HCT116 (cell line): ENCODE measurements around the gene AOC1. TPM values are rescaled to one million over a fixed set of nuclear protein-coding genes. Genes with fewer than 3 reads are reported as not detected.

Experiments used
- ATAC-seq: fragments of 200-7000 bp; cut with Tn5 transposase; 2 replicates; pipeline ENCODE4 v1.9.1; 2020; ENCODE audit warnings: mild to moderate bottlenecking, moderate library complexity
- BruUV-seq: library from RNA; stranded (reverse); fragments of 400-500 nt; replicated peaks from 2 replicates; lab custom pipeline; 2021; lab: Mats Ljungman, UMichigan
- CTCF ChIA-PET: fragments of 300-600 bp; sonication (Branson Sonifier 250); formaldehyde crosslinking; loops from one replicate; lab custom pipeline; 2021; ENCODE audit warnings: antibody characterized with exemption; lab: Charles Lee
- POLR2A ChIA-PET: fragments of 300-600, 350-600 bp; sonication (Branson Sonifier 250); formaldehyde crosslinking; loops from one replicate; lab custom pipeline; 2021; ENCODE audit warnings: antibody characterized with exemption; lab: Charles Lee
- RAD21 ChIA-PET, 2 experiments: fragments of 300-600 bp; sonication (Branson Sonifier 250); formaldehyde crosslinking; loops; one replicate each; lab custom pipeline; 2023; ENCODE audit warnings: low total read pairs in 2 of 2; ENCODE audit not compliant: uncharacterized antibody in 2 of 2, unreplicated experiment in 2 of 2, low non-redundant PET in 1 of 2; lab: Charles Lee
- DNase-seq: peaks from one replicate; pipeline ENCODE4 v3.0.0-alpha.2; 2010; ENCODE audit warnings: low read depth, low spot score
- H2AFZ ChIP-seq: fragments of 200-600 bp; shearing (Covaris generic), sonication (generic); 2 replicates; pipeline ENCODE4 v1.6.1; 2017; ENCODE audit warnings: low read depth, mixed run types, mixed read lengths, antibody characterized with exemption, low read length; ENCODE audit not compliant: poor library complexity, severe bottlenecking
- H3K27ac ChIP-seq: 2 replicates; pipeline ENCODE4 v1.5.1; 2012; ENCODE audit warnings: low read depth, low read length
- H3K27me3 ChIP-seq: fragments of 200-600 bp; sonication (generic); 2 replicates; pipeline ENCODE4 v1.6.1; 2016; ENCODE audit warnings: mixed run types, low read length, mixed read lengths; ENCODE audit not compliant: insufficient read depth
- H3K36me3 ChIP-seq, 2 experiments: fragments of 200-500 bp in 1 of 2; fragments of 200-600 bp in 1 of 2; sonication (Bioruptor generic) in 1 of 2; sonication (generic) in 1 of 2; 2 replicates each; pipeline versions ENCODE4 v1.5.1 to v1.6.1; 2014 to 2016; ENCODE audit warnings: low read length in 2 of 2, inconsistent platforms in 1 of 2, mixed read lengths in 1 of 2, mixed run types in 1 of 2; ENCODE audit not compliant: insufficient read depth in 2 of 2, control insufficient read depth in 1 of 2
- H3K4me1 ChIP-seq, 2 experiments: fragments of 200-600 bp in 1 of 2; sonication (generic) in 1 of 2; 2 replicates each; pipeline versions ENCODE4 v1.5.1 to v1.6.1; 2012 to 2017; ENCODE audit warnings: low read length in 2 of 2, inconsistent platforms in 1 of 2, mild to moderate bottlenecking in 1 of 2, mixed read lengths in 1 of 2, mixed run types in 1 of 2, moderate library complexity in 1 of 2; ENCODE audit not compliant: insufficient read depth in 2 of 2, control insufficient read depth in 1 of 2
- H3K4me2 ChIP-seq: fragments of 200-600 bp; sonication (generic); 2 replicates; pipeline ENCODE4 v1.6.1; 2017; ENCODE audit warnings: mixed run types, low read length, mixed read lengths
- H3K4me3 ChIP-seq, 2 experiments: fragments of 200-600 bp in 1 of 2; sonication (generic) in 1 of 2; replicated peaks in 1 of 2; 2 replicates each; pipeline ENCODE4 v1.5.1; 2011 to 2016; ENCODE audit warnings: low read length in 2 of 2, control low read depth in 1 of 2, low read depth in 1 of 2, mild to moderate bottlenecking in 1 of 2, mixed read lengths in 1 of 2, mixed run types in 1 of 2
- H3K79me2 ChIP-seq: fragments of 200-600 bp; sonication (generic); 2 replicates; pipeline ENCODE4 v1.6.1; 2017; ENCODE audit warnings: mild to moderate bottlenecking, mixed run types, low read length, moderate library complexity, mixed read lengths; ENCODE audit not compliant: insufficient read depth
- H3K9ac ChIP-seq: fragments of 200-600 bp; sonication (generic); 2 replicates; pipeline ENCODE4 v1.6.1; 2016; ENCODE audit warnings: low read length, mixed read lengths
- H3K9me2 ChIP-seq: fragments of 200-600 bp; sonication (generic), shearing (Covaris generic); 2 replicates; pipeline ENCODE4 v1.6.1; 2017; ENCODE audit warnings: mixed run types, mild to moderate bottlenecking, moderate library complexity; ENCODE audit not compliant: insufficient read depth
- H3K9me3 ChIP-seq, 2 experiments: fragments of 200-500 bp in 1 of 2; fragments of 200-600 bp in 1 of 2; sonication (Bioruptor generic) in 1 of 2; sonication (generic) in 1 of 2; 2 replicates each; pipeline ENCODE4 v1.6.1; 2014 to 2017; ENCODE audit warnings: low read length in 2 of 2, mixed read lengths in 2 of 2, inconsistent platforms in 1 of 2, low read depth in 1 of 2, mild to moderate bottlenecking in 1 of 2, mixed run types in 1 of 2, moderate library complexity in 1 of 2; ENCODE audit not compliant: control insufficient read depth in 1 of 2, insufficient read depth in 1 of 2
- H4K20me1 ChIP-seq: fragments of 200-600 bp; sonication (generic), shearing (Covaris generic); 2 replicates; pipeline ENCODE4 v1.6.1; 2017; ENCODE audit warnings: mixed run types, mild to moderate bottlenecking, moderate library complexity; ENCODE audit not compliant: insufficient read depth
- EGR1 ChIP-seq: IDR thresholded peaks from 2 replicates; pipeline ENCODE4 v1.6.1; 2012; ENCODE audit warnings: low read depth
- EZH2phosphoT487 ChIP-seq: fragments of 200-600 bp; IDR thresholded peaks from 2 replicates; pipeline ENCODE4 v1.6.1; 2018; ENCODE audit warnings: antibody characterized with exemption, borderline replicate concordance
- FOSL1 ChIP-seq: IDR thresholded peaks from 2 replicates; pipeline ENCODE4 v1.6.1; 2012; ENCODE audit warnings: low read depth
- JUND ChIP-seq: IDR thresholded peaks from 2 replicates; pipeline ENCODE4 v1.6.1; 2012
- POLR2A ChIP-seq: IDR thresholded peaks from 2 replicates; pipeline ENCODE4 v1.7.0; 2011; ENCODE audit warnings: borderline replicate concordance; ENCODE audit not compliant: insufficient read depth, insufficient read length; ENCODE audit errors: extremely low read depth
- RAD21 ChIP-seq: IDR thresholded peaks from 2 replicates; pipeline ENCODE4 v1.6.1; 2012; ENCODE audit warnings: low read depth, mild to moderate bottlenecking
- SIN3A ChIP-seq: IDR thresholded peaks from 2 replicates; pipeline ENCODE4 v1.6.1; 2012; ENCODE audit warnings: low read depth
- SP1 ChIP-seq: IDR thresholded peaks from 2 replicates; pipeline ENCODE4 v1.6.1; 2012; ENCODE audit warnings: low read depth
- SRF ChIP-seq: IDR thresholded peaks from 2 replicates; pipeline ENCODE4 v1.6.1; 2012; ENCODE audit warnings: low read depth
- TCF7L2 ChIP-seq: IDR thresholded peaks from 2 replicates; pipeline ENCODE4 v1.7.0; 2011; ENCODE audit warnings: borderline replicate concordance, inconsistent platforms; ENCODE audit not compliant: insufficient read depth, insufficient read length; ENCODE audit errors: extremely low read depth
- ZFX ChIP-seq: fragments of 450-650 bp; IDR thresholded peaks from 2 replicates; pipeline ENCODE4 v1.6.1; 2017
- ZNF274 ChIP-seq: fragments of 200-500 bp; sonication (Bioruptor generic); IDR thresholded peaks from 2 replicates; pipeline ENCODE4 v1.6.1; 2014; ENCODE audit warnings: mild to moderate bottlenecking, low read depth, low read length, inconsistent platforms
- intact Hi-C: fragments of 100-400 bp; cut with micrococcal nuclease; formaldehyde crosslinking; loops from 2 replicates; pipeline ENCODE4 v1.10.0; 2022
- total RNA-seq: library from RNA; stranded (reverse); gene quantifications from one replicate; pipeline ENCODE4 v1.2.1, GENCODE V29; 2021; ENCODE audit not compliant: unreplicated experiment
- TF ChIP-seq, protein P1 (sequence below): IDR thresholded peaks from 2 replicates; pipeline ENCODE4 v1.6.1; 2012

The AOC1 gene
- total RNA-seq, 1 experiment from 2014 or later: 0.37 TPM

DNA sequence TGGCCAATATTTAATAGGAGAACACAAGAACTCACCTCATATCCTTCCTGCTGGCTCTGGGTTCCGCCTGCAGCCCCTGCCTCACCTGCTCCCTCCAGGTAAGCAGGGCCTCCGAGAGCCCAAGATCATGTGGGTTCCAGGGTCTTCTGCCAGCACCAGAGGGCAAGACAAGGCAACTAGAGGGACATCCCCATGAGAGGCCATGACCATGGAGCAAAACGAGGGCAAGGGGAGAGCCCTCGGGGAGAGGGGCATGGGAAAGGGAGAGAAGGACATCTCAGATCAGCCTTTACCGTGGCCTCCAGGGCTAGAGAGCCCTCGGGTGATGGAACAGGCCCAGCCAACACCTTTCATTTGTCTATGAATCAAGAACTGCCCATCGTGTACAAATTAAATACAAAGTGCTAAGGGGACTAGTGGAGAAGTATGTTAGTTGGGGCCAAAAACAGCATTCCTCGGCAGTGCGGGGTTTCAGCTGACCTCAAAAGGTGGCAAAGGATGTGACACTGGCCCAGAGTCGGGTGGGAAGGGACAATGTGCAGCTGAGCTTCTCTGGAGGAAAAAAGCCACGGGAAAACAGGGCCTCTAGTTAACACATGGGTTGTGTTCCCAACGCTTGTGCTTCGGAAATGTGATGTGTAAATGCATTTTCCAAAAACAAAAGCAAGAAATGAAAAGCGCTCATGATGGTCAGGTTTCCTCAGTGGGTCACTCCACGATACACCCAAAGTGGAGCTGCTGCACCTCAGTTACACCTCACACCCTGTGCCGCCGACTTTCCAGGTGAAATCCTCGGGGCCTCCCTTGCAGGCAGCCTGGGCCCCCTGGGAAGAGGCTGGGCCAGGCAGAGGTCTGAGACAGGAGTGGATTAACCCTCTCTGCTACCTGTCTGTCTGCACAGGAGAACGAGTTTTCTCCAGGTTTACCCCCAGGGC lies 2.0 kb downstream of the AOC1 start:
- DNase-seq (no peak), ATAC-seq (no peak)
- Histone ChIP-seq H3K36me3 (no peaks in the 10 kb centered on the region), H3K9me2 (no peaks in the 10 kb centered on the region), H3K27me3 (peaks cover 26% of the 10 kb centered on the region), H3K4me2 (no peak overlapping the region), H2AFZ (no peak overlapping the region), H3K79me2 (no peaks in the 10 kb centered on the region), H4K20me1 (no peaks in the 10 kb centered on the region), H3K9ac (no peak overlapping the region), H3K4me3 (no peak overlapping the region), H3K9me3 (no peaks in the 10 kb centered on the region), H3K27ac (no peak overlapping the region), H3K4me1 (no peaks in the 10 kb centered on the region)
- CTCF ChIA-PET: no interaction called here
- no peak for TF ChIP-seq EGR1
- TF ChIP-seq, protein P1, sequence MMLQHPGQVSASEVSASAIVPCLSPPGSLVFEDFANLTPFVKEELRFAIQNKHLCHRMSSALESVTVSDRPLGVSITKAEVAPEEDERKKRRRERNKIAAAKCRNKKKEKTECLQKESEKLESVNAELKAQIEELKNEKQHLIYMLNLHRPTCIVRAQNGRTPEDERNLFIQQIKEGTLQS: no peak
- no peak for TF ChIP-seq POLR2A
- no peak for TF ChIP-seq SIN3A
- TF ChIP-seq RAD21: no peak
- no peak for TF ChIP-seq SRF
- TF ChIP-seq ZNF274: no peak
- no peak for TF ChIP-seq EZH2phosphoT487
- TF ChIP-seq FOSL1: no peak
- TF ChIP-seq SP1: no peak
- TF ChIP-seq JUND: no peak
- no peak for TF ChIP-seq ZFX
- TF ChIP-seq TCF7L2: no peak
- intact Hi-C loops: no loop called here
- no TSS peak for BruUV-seq
- RAD21 ChIA-PET: no interaction called here
- POLR2A ChIA-PET: no interaction called here
